Rectal smooth muscle tissue (tissue), 1 donor: Measurements from ENCODE around the gene PAPSS2.
"Not testable (repeated sequence)": the region's sequence is repeated elsewhere in the genome, so short reads cannot be mapped to it uniquely, and the experiment has no call there.

ENCODE experiments used
- H3K27ac ChIP-seq: one replicate; pipeline ENCODE4 v1.7.0; 2013; ENCODE audit warnings: low read depth, low read length, inconsistent platforms
- H3K27me3 ChIP-seq: one replicate; pipeline ENCODE4 v1.7.0; 2013; ENCODE audit warnings: low read length; ENCODE audit not compliant: control insufficient read depth, insufficient read depth
- H3K36me3 ChIP-seq: one replicate; pipeline ENCODE4 v1.7.0; 2013; ENCODE audit warnings: low read length; ENCODE audit not compliant: control insufficient read depth, insufficient read depth
- H3K4me1 ChIP-seq: one replicate; pipeline ENCODE4 v1.7.0; 2013; ENCODE audit warnings: low read length; ENCODE audit not compliant: control insufficient read depth, insufficient read depth
- H3K4me3 ChIP-seq: one replicate; pipeline ENCODE4 v1.7.0; 2013; ENCODE audit warnings: low read length
- H3K9ac ChIP-seq: one replicate; pipeline ENCODE4 v1.7.0; 2013; ENCODE audit warnings: low read length

PAPSS2 gene

GRCh38 chr10:87724789-87725188 lies 65.1 kb downstream of the PAPSS2 start:
- peaks cover 6% of the 10 kb centered on the region for H3K36me3 ChIP-seq
- no peak overlapping the region for H3K9ac ChIP-seq
- no peaks in the 10 kb centered on the region for H3K4me1 ChIP-seq
- H3K27me3 ChIP-seq, result no peaks in the 10 kb centered on the region
- no peak overlapping the region for H3K4me3 ChIP-seq
- H3K27ac ChIP-seq, result no peak overlapping the region

- no peak overlapping the region for H3K9ac ChIP-seq
- H3K27me3 ChIP-seq, result no peaks in the 10 kb centered on the region
- H3K36me3 ChIP-seq, result peaks cover 6% of the 10 kb centered on the region
- H3K4me1 ChIP-seq, result no peaks in the 10 kb centered on the region
- H3K4me3 ChIP-seq, result no peak overlapping the region
- no peak overlapping the region for H3K27ac ChIP-seq
Measured at GRCh38 chr10:87729940-87730339, 70.3 kb downstream of the PAPSS2 start.

- Histone ChIP-seq H3K4me1 (no peaks in the 10 kb centered on the region), H3K36me3 (no peaks in the 10 kb centered on the region), H3K4me3 (no peak overlapping the region), H3K9ac (no peak overlapping the region), H3K27me3 (no peaks in the 10 kb centered on the region), H3K27ac (no peak overlapping the region)
Measured at GRCh38 chr10:87733081-87733480, 73.4 kb downstream of the PAPSS2 start.

- no peak overlapping the region for H3K27ac ChIP-seq
- H3K9ac ChIP-seq, result no peak overlapping the region
- H3K4me1 ChIP-seq, result no peaks in the 10 kb centered on the region
- no peak overlapping the region for H3K4me3 ChIP-seq
- H3K27me3 ChIP-seq, result no peaks in the 10 kb centered on the region
- no peaks in the 10 kb centered on the region for H3K36me3 ChIP-seq
Measured at GRCh38 chr10:87734987-87735827, 75.5 kb downstream of the PAPSS2 start.

GRCh38 chr10:87738253-87738652 lies 78.6 kb downstream of the PAPSS2 start:
- not testable (repeated sequence) for H3K27me3 ChIP-seq, H3K36me3 ChIP-seq, H3K4me1 ChIP-seq, H3K9ac ChIP-seq, H3K27ac ChIP-seq, H3K4me3 ChIP-seq

- Histone ChIP-seq H3K27ac (no peak overlapping the region), H3K9ac (no peak overlapping the region), H3K4me3 (no peak overlapping the region), H3K36me3 (no peaks in the 10 kb centered on the region), H3K27me3 (no peaks in the 10 kb centered on the region), H3K4me1 (no peaks in the 10 kb centered on the region)
Measured at GRCh38 chr10:87739703-87740102, 80.0 kb downstream of the PAPSS2 start.

GRCh38 chr10:87740254-87740655 lies 80.6 kb downstream of the PAPSS2 start:
- Histone ChIP-seq H3K4me1 (no peaks in the 10 kb centered on the region), H3K4me3 (no peak overlapping the region), H3K9ac (no peak overlapping the region), H3K27ac (no peak overlapping the region), H3K27me3 (no peaks in the 10 kb centered on the region), H3K36me3 (no peaks in the 10 kb centered on the region)

GRCh38 chr10:87742992-87743610 lies 83.4 kb downstream of the PAPSS2 start:
- H3K36me3 ChIP-seq, H3K27me3 ChIP-seq, H3K27ac ChIP-seq, H3K4me1 ChIP-seq, H3K4me3 ChIP-seq, H3K9ac ChIP-seq: not testable (repeated sequence)

GRCh38 chr10:87744606-87745005 lies 84.9 kb downstream of the PAPSS2 start:
- no peak overlapping the region for H3K27ac ChIP-seq
- H3K9ac ChIP-seq, result no peak overlapping the region
- no peaks in the 10 kb centered on the region for H3K36me3 ChIP-seq
- no peaks in the 10 kb centered on the region for H3K27me3 ChIP-seq
- H3K4me3 ChIP-seq, result no peak overlapping the region
- peaks cover 2% of the 10 kb centered on the region for H3K4me1 ChIP-seq

GRCh38 chr10:87746911-87747310 lies 87.2 kb downstream of the PAPSS2 start:
- H3K27ac ChIP-seq, result no peak overlapping the region
- peaks cover 2% of the 10 kb centered on the region for H3K4me1 ChIP-seq
- no peak overlapping the region for H3K9ac ChIP-seq
- H3K27me3 ChIP-seq, result no peaks in the 10 kb centered on the region
- no peak overlapping the region for H3K4me3 ChIP-seq
- H3K36me3 ChIP-seq, result no peaks in the 10 kb centered on the region

- not testable (repeated sequence) for H3K27ac ChIP-seq, H3K27me3 ChIP-seq, H3K4me3 ChIP-seq, H3K4me1 ChIP-seq, H3K36me3 ChIP-seq, H3K9ac ChIP-seq
Measured at GRCh38 chr10:87748244-87748643, 88.6 kb downstream of the PAPSS2 start.

GRCh38 chr10:87750001-87750671 lies 90.5 kb downstream of the PAPSS2 start:
- Histone ChIP-seq H3K27ac (no peak overlapping the region), H3K9ac (no peak overlapping the region), H3K27me3 (no peaks in the 10 kb centered on the region), H3K36me3 (no peaks in the 10 kb centered on the region), H3K4me3 (no peak overlapping the region), H3K4me1 (peaks cover 2% of the 10 kb centered on the region)
